Activated gamma-delta T cell (primary cell): Measurements from ENCODE around the gene NUP42.
"Not testable (repeated sequence)": the region's sequence is repeated elsewhere in the genome, so short reads cannot be mapped to it uniquely, and the experiment has no call there.

Experiments used
- DNase-seq: peaks from one replicate; lab custom pipeline; 2025; lab: John Stamatoyannopoulos, UW
- total RNA-seq, 2 donors: gene quantifications; one replicate each; lab custom pipeline; 2026; lab: John Stamatoyannopoulos, UW

The NUP42 gene
- total RNA-seq: 39.3 to 41.2 reads per million in 2 donors

DNA sequence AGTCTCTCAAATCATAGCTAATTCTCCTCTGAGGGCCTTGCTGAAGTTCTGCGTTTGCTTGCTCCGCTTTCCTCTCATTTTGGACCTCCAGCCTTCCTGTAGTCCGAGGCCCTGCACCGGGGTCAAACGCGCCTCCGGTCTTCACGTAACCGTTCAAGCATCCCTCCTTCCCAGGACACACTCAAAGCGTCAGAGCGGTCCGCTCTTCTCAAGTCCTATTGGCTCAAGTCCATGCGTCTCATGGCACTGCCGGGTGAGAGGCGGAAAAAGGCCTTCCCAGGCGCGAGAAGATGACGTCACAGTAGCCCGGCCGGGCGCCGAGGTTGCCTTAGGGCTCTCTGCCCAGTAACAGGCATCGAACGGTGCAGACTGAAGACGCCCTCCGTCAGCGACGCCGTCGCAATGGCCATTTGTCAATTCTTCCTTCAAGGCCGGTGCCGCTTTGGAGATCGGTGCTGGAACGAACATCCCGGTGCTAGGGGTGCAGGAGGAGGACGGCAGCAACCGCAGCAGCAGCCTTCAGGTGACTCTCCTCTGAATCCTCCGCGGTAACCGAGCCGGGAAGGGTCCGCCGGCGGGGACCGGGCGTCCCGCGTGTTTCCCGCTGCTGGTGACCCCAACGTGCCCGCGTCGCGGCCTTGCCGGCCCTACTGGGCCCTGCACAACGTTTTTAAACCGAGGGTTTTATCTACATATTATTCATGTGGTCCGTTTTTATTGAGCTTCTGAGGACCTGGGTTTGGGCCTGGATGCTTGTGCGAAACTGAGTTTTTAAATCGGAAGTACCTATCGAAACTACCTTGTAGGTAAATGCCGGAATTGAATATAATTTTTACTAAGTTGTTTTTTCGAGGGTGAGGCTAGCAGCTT lies at the start of gene NUP42:
Gene NUP42 (plus strand): TSS at position 365 of the 870 bp plus-strand sequence. CDS start 38 bp downstream, at position 403.
- DNase-seq: peak; percentile 88

DNA sequence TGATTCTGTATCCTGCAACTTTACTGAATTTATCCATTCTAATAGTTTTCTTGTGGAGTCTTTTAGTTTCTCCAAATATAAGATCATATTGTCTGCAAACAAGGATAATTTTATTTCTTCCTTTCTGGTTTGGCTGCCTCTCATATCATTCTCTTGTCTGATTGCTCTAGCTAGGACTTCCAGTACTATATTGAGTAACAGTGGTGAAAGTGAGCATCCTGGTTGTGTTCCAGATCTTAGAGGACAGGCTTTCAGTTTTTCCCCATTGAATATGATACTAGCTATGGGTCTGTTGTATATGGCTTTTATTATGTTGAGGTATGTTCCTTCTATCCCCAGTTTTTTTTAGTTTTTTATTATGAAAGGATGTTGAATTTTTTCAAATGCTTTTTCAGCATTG lies 48.1 kb upstream of the NUP42 start:
- no peak for DNase-seq

- DNase-seq: no peak
These were observed 46.1 kb upstream of the NUP42 start for GRCh38 chr7:23135755-23136154.

DNA sequence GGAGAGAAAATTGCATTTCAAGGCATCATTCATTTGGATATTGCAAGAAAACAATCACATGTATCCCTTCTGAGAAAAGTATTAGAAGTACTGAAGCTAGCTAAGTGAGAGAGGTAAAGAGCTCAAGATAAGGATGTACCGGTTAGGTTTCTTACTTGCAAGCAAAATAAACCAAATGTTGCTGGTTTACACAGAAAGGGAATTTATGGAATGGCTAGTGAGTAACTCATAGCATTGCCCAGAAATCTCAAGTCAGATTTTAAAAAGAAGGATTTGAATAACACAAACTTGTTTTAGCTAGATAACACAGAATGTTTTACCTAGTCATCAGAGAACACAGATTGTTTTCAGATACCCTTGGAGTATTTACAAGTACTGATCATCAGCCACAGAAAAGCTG lies 45.6 kb upstream of the NUP42 start:
- no peak for DNase-seq

GRCh38 chr7:23157679-23158078 lies 24.2 kb upstream of the NUP42 start:
- DNase-seq: no peak

- DNase-seq: no peak
These were observed 23.3 kb upstream of the NUP42 start for GRCh38 chr7:23158546-23158945.

DNA sequence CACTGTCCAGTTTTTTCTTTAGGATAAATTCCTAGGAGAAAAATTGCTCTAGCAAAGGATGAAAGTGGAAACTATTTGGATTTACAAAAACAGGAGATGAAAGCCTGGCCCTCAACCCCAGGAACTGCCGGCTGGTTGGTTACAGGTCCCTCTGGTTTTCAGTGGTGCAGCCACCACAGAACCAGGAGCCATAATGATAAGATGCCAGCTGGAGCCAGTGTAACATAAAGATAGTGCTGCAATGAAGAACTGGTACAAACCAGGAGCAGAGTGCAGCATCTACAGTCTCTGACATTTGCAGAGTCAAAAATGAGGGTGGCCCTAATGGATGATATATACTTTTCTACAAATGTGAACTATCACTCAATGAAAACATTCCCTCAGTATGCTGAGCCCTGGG lies 20.4 kb upstream of the NUP42 start:
- DNase-seq: no peak

GRCh38 chr7:23164846-23165245 lies 17.0 kb upstream of the NUP42 start:
- no peak for DNase-seq

DNA sequence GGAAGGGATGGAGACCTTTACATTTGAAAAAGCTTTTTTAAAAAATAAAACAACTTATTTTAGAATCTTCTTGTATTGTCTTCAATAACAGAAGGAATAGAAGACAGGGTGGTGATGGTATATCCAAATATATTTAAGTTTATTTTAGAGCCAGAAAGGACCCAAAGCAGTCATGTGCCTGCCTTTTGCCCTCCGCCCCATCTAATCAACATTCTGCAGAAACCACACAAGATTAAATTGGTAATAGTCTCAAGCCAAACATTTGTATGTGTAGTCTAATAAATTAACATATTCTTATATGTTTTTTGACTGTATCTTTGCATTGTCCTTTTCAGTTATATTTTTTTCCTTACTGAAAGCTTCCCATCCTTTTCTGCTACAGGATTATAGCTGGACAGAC lies 16.5 kb upstream of the NUP42 start:
- no peak for DNase-seq

DNA sequence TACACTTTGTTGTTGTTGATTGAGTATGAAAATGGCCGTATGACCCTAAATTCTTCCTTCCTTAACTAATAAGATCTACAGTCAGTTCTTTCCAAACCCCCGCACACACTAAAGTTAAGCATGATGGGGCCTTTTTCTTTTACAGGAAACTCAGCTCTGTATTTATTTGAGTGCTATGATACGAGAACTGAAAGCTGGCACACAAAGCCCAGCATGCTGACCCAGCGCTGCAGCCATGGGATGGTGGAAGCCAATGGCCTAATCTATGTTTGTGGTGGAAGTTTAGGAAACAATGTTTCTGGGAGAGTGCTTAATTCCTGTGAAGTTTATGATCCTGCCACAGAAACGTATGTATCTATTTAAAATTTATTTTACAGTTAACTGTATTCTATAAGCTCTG lies 14.2 kb upstream of the NUP42 start:
- DNase-seq: no peak

GRCh38 chr7:23168111-23168885 lies 13.6 kb upstream of the NUP42 start:
- no peak for DNase-seq

GRCh38 chr7:23175938-23176337 lies 5.9 kb upstream of the NUP42 start:
- no peak for DNase-seq

- no peak for DNase-seq
These were observed 1.6 kb downstream of the NUP42 start for GRCh38 chr7:23183279-23184012.

DNA sequence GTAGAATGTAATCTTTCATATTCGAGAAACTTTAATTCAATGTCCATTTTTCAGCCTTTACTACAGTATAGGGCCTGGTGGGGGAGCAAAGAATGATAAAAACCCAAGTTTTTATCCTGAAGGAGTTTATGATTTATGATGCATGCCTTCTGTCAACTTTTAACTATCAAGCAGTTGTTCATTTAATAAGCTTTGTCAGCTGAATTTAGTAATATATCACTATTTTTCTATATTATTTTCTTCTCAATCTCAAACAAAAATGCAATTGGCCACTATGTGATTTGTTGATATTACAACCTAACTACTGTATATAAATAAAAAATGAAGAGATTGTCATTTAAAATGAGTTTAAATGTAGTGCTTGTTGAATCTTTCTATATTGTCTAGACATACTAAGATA lies 2.4 kb downstream of the NUP42 start:
- no peak for DNase-seq

- DNase-seq: no peak
These were observed 3.0 kb downstream of the NUP42 start for GRCh38 chr7:23184709-23185359.

GRCh38 chr7:23185980-23186379 lies 4.1 kb downstream of the NUP42 start:
- DNase-seq: no peak

- DNase-seq: no peak
These were observed 9.2 kb downstream of the NUP42 start for GRCh38 chr7:23191022-23191421.

DNA sequence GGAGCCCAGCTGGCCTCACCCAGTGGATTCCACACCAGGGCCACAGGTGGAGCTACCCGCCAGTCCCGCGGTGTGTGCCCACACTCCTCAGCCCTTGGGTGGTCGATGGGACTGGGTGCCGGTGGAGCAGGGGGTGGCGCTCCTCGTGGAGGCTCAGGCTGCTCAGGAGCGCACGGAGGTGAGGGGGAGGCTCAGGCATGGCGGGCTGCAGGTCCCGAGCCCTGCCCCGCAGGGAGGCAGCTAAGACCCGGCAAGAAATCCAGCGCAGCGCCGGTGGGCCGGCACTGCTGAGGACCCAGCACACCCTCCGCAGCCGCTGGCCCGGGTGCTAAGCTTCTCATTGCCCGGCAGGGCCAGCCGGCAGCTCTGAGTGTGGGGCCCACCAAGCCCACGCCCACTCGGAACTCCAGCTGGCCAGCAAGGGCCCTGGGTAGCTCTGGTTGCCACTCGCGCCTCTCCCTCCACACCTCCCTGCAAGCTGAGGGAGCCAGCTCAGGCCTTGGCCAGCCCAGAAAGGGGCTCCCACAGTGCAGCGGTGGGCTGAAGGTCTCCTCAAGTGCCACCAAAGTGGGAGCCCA lies 11.9 kb downstream of the NUP42 start:
- DNase-seq: not testable (repeated sequence)

DNA sequence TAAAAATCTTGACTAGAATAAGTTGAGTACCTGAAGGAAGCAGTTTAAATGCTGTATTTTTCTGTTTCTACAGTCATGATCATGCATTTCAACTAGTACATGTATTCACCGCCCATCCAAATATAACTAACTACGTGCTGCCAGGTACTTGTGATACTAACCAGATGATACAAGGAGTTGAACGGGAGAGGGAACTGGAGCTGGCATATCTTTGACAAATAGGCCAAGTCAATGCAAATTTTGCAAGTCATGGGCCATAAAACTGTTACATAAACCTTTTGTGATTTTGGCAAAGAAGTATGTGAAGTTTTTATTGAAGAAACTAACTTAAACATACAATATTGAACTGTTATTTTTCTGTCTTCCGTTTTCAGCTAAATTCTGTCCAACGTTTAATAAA lies 14.5 kb downstream of the NUP42 start:
- DNase-seq: no peak

GRCh38 chr7:23197745-23198144 lies 15.9 kb downstream of the NUP42 start:
- not testable (repeated sequence) for DNase-seq

GRCh38 chr7:23200331-23200730 lies 18.5 kb downstream of the NUP42 start:
- no peak for DNase-seq
